Ramos (cell line): ENCODE data around the gene SPATA13.
"Not testable (repeated sequence)": the region's sequence is repeated elsewhere in the genome, so short reads cannot be mapped to it uniquely, and the experiment has no call there.

Source experiments
- in situ Hi-C: fragments of 300-500 bp; cut with MboI; formaldehyde crosslinking; loops from one replicate; pipeline ENCODE4 v1.14.3; 2022; ENCODE audit warnings: low sequenced_read_pairs; ENCODE audit not compliant: unreplicated experiment

The SPATA13 gene

DNA sequence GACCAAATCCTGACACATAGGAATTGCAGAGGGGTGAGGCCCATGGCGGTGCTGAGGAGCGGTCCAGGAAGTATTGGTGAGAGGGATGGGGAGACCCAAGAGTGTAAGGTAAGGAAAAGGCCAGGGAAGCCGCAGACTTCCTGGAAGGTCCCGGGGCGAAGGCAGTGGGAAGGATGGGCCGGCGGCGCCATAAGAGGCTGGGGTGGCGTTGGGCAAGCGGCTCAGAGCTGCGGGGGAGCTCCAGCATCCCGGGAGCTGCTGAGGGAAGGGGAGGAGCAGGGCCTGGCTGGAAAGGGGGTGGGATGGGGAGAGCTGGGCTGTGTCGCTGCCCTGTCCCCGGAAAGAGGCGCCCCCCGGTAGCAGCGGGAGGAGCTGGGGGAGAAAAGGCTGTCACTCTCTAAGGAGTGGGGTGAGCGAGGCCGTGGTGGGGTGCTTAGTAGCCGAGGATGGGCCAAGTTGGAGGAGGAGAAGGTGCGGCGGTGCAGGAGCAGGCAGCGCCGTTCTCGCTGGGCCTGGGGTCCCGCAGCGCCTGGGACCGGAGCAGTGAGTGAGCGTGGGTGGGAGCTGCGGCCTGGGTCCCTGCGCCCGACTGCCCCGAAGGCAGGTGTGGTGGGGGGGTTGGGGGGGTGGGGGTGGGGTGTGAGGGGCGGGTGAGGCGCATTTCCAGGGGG is 179.6 kb downstream of the SPATA13 start:
- in situ Hi-C loops: no loop called here

GRCh38 chr13:24340608-24340955 is 180.1 kb downstream of the SPATA13 start:
- in situ Hi-C loops: no loop called here

DNA sequence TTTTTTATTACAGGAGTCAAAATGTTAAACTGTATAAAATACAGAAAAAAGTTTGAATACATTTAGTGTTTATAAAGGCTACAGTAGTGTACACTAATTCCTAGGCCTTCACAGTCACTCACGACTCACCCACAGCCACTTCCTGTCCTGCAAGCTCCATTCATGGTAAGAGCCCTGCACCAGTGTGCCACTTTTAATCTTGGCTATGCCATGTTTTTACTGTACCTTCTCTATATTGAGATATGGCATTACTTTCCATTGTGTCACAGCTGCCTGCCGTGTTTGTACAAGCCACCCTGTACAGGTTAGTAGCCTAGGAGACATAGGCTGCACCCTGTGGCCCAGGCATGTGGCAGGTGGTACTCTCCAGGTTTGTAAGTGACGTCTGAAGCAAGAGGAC is 180.9 kb downstream of the SPATA13 start:
- in situ Hi-C loops: no loop called here

GRCh38 chr13:24348385-24348784 is 187.9 kb downstream of the SPATA13 start:
- in situ Hi-C loops: no loop called here

- in situ Hi-C loops: no loop called here
These were observed 188.4 kb downstream of the SPATA13 start for GRCh38 chr13:24348797-24349515.

DNA sequence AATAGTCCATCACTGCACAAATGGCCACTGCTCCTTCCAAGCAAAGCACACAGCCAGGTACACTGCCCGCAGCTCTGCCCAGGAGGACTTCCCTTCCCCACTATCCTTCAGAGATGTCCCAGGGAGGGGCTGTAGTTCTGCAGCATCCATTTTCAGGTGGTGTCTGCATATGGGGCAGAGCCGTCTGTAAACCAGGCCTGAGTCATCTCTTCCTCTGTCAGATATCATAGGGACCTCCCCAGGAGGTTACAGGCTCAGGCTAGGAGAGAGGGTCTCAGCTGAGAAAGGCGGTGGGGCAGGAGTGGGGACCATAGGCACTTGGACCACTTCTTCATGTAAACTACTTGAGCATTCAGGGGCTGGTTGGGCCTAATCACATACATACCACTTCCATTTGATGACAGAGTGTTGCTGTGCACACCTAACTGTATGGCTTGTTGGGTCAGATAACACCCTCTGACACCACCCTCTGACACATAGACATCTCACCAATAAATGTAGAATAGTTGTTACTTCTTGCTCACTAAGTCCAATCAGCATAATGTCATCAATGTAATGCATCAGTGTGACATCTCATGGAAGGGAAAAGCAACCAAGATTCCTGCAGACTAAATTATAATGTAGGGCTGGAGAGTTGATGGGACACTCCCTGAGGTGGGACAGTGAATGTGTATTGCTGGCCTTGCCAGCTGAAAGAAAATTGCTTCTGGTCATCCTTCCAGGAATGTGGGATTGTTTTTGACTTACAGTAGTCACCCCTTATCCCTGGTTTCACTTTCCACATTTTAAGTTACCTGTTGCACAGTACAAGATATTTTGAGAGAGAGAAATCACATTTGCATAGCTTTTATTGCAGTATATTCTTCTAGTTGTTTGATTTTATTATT is 189.5 kb downstream of the SPATA13 start:
- in situ Hi-C loops: not testable (repeated sequence)

- in situ Hi-C loops: no loop called here
These were observed 190.9 kb downstream of the SPATA13 start for GRCh38 chr13:24351423-24351822.

- in situ Hi-C loops: no loop called here
These were observed 193.2 kb downstream of the SPATA13 start for GRCh38 chr13:24353736-24354135.

DNA sequence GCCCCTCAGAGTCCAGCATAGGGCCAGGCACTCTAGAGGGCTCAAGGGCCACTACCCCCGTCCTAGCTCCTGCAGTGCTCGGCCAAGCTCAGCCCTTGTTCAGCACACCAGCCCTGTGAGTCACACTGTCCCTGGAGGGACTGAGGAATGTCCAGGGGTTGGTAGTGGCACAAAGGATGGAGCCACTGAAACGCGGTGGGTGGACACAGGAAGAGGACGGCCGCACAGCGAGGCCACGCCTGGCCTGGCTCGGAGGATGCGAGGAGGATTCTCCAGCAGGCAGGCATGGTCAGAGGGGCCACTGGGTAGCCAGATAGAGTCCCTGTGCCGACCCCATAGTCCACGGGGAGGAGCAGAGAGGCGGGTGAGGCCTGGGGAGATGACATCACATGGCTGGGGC is 194.6 kb downstream of the SPATA13 start:
- in situ Hi-C loops: no loop called here

GRCh38 chr13:24356270-24356669 is 195.8 kb downstream of the SPATA13 start:
- in situ Hi-C loops: no loop called here
